ENCODE results near the gene FREM2. TPM values are rescaled to one million over a fixed set of nuclear protein-coding genes. Genes with fewer than 3 reads are reported as not detected.
A peak's percentile ranks its signal among the peaks of the same experiment; 100 is the strongest.

Gene FREM2
- total RNA-seq, 2 donors from 2014 or later = 12.5 to 17.9 TPM

DNA sequence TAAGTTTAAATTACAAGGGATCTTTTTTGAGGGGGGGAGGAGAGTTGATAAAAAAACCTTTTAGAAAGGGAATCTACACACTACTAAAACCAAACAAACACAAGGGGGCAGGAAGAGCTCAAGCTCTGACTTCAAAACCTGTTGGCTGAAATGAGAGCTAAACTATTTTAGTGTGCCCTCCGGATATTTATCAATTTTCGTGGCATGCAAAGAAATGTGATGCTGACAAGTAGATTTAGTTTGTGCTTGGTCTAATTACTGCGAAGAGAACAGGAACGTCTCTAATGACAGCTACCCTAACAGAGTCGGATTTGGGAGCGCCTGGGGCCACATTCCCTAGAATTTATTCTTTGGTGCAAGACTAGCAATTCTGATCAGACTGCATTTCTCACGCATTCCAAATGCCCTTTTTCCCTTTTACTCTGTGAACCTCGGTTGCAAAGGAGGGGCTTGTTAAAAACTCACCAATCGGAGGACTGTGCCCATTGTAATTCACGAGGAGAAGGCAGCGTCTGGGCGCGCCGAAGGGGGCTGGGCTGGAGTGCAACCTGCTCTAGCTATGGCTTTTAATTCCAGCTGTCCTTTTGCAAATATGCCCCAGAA lies 802 bp upstream of the FREM2 start:
- intact Hi-C loops (cut with DNase I) = no loop called here
- Histone ChIP-seq H3K4me1 (peaks cover 25% of the 10 kb centered on the region), H3K9me3 (no peaks in the 10 kb centered on the region), H3K27ac (peak overlapping the region in 3 of 4 donors; percentile 24 to 73 (median 29)), H3K27me3 (peaks cover 0 to 4% of the 10 kb centered on the region in 2 donors), H3K4me3 (peak overlapping the region; percentile 8 to 71), H3K36me3 (replicated peaks in 1 of 2; ENCODE audit: insufficient read depth in 1 of 2, low read depth in 2 of 2) (no peaks in the 10 kb centered on the region)
- peak; percentile 43 for ATAC-seq
- WGBS, 2 donors = 0 to 2% methylated on average over 14 of the region's 14 CpGs
- peak in 3 of 4 donors; percentile 18 to 49 (median 24) for DNase-seq
- TF ChIP-seq, protein P1, sequence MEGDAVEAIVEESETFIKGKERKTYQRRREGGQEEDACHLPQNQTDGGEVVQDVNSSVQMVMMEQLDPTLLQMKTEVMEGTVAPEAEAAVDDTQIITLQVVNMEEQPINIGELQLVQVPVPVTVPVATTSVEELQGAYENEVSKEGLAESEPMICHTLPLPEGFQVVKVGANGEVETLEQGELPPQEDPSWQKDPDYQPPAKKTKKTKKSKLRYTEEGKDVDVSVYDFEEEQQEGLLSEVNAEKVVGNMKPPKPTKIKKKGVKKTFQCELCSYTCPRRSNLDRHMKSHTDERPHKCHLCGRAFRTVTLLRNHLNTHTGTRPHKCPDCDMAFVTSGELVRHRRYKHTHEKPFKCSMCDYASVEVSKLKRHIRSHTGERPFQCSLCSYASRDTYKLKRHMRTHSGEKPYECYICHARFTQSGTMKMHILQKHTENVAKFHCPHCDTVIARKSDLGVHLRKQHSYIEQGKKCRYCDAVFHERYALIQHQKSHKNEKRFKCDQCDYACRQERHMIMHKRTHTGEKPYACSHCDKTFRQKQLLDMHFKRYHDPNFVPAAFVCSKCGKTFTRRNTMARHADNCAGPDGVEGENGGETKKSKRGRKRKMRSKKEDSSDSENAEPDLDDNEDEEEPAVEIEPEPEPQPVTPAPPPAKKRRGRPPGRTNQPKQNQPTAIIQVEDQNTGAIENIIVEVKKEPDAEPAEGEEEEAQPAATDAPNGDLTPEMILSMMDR (IDR thresholded peaks at IDR 0.05) = peak; percentile 16 to 68 (median 59)
- no peak for TF ChIP-seq POLR2A (IDR thresholded peaks at IDR 0.05)

DNA sequence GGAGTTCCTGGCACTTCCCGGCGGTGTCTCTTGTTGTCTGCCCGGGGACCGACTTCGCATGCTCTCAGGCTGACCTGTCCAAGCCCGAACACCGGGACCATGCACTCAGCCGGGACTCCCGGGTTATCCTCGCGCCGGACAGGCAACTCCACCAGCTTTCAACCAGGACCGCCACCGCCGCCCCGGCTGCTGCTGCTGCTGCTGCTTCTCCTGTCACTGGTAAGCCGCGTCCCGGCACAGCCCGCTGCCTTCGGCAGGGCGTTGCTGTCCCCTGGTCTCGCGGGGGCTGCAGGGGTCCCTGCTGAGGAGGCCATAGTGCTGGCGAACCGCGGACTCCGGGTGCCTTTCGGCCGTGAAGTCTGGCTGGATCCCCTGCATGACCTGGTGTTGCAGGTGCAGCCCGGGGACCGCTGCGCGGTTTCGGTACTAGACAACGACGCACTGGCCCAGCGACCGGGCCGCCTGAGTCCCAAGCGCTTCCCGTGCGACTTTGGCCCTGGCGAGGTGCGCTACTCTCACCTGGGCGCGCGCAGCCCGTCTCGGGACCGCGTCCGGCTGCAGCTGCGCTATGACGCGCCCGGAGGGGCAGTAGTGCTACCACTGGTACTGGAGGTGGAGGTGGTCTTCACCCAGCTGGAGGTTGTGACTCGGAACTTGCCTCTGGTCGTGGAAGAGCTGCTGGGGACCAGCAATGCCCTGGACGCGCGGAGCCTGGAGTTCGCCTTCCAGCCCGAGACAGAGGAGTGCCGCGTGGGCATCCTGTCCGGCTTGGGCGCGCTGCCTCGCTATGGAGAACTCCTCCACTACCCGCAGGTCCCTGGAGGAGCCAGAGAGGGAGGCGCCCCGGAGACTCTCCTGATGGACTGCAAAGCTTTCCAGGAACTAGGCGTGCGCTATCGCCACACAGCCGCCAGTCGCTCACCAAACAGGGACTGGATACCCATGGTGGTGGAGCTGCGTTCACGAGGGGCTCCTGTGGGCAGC lies 661 bp downstream of the FREM2 start:
- Histone ChIP-seq H3K36me3 (replicated peaks in 1 of 2; ENCODE audit: insufficient read depth in 1 of 2, low read depth in 2 of 2) (no peaks in the 10 kb centered on the region), H3K27ac (peak overlapping the region in 3 of 4 donors; percentile 24 to 73 (median 29)), H3K4me1 (peaks cover 25% of the 10 kb centered on the region), H3K4me3 (peak overlapping the region; percentile 30 to 71), H3K9me3 (no peaks in the 10 kb centered on the region), H3K27me3 (peaks cover 0 to 4% of the 10 kb centered on the region in 2 donors)
- TF ChIP-seq POLR2A (IDR thresholded peaks at IDR 0.05) = no peak
- TF ChIP-seq, protein P1 (IDR thresholded peaks at IDR 0.05) = no peak
- intact Hi-C loops (cut with DNase I) = no loop called here
- peak; percentile 25 to 44 (median 32) for DNase-seq
- ATAC-seq = peak; percentile 32
- 2 to 13% methylated on average over 3 to 78 of the region's 80 CpGs for WGBS, 2 donors

DNA sequence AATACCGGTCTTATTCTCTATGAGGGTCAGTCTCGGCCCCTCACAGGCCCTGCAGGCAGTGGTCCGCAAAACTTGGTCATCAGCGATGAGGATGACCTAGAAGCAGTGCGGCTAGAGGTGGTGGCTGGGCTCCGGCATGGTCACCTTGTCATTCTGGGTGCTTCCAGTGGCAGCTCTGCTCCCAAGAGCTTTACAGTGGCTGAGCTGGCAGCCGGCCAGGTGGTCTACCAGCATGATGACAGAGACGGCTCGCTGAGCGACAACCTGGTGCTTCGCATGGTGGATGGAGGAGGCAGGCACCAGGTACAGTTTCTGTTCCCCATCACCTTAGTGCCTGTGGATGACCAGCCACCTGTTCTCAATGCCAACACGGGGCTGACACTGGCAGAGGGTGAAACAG lies 1.8 kb downstream of the FREM2 start:
- Histone ChIP-seq H3K4me1 (peaks cover 25% of the 10 kb centered on the region), H3K4me3 (no peak overlapping the region), H3K27ac (no peak overlapping the region), H3K36me3 (replicated peaks in 1 of 2; ENCODE audit: insufficient read depth in 1 of 2, low read depth in 2 of 2) (no peaks in the 10 kb centered on the region), H3K9me3 (no peaks in the 10 kb centered on the region), H3K27me3 (peaks cover 0 to 4% of the 10 kb centered on the region in 2 donors)
- no peak for ATAC-seq
- 77 to 91% methylated on average over 8 to 12 of the region's 12 CpGs for WGBS, 2 donors
- no peak for TF ChIP-seq POLR2A (IDR thresholded peaks at IDR 0.05)
- TF ChIP-seq, protein P1 (IDR thresholded peaks at IDR 0.05) = no peak
- peak in 3 of 4 donors; percentile 19 to 26 (median 19) for DNase-seq
- intact Hi-C loops (cut with DNase I) = no loop called here

DNA sequence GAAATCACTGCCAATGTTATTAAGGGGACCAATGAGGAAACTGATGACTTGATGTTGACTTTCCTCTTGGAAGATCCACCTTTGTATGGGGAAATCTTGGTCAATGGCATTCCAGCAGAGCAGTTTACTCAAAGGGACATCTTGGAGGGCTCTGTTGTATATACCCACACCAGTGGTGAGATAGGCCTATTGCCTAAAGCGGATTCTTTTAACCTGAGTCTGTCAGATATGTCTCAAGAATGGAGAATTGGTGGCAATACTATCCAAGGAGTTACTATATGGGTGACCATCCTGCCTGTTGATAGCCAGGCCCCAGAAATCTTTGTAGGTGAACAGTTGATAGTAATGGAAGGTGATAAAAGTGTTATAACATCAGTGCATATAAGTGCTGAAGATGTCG lies 3.4 kb downstream of the FREM2 start:
- DNase-seq = no peak
- H3K27me3 ChIP-seq = peaks cover 0 to 4% of the 10 kb centered on the region in 2 donors
- H3K27ac ChIP-seq = no peak overlapping the region
- 88 to 98% methylated on average over 2 of the region's 2 CpGs for WGBS, 2 donors
- TF ChIP-seq, protein P1 (IDR thresholded peaks at IDR 0.05) = no peak
- no peak for TF ChIP-seq POLR2A (IDR thresholded peaks at IDR 0.05)
- intact Hi-C loops (cut with DNase I) = no loop called here
- H3K4me1 ChIP-seq = peaks cover 25% of the 10 kb centered on the region
- no peak for ATAC-seq
- no peaks in the 10 kb centered on the region for H3K9me3 ChIP-seq
- H3K36me3 ChIP-seq (replicated peaks in 1 of 2; ENCODE audit: insufficient read depth in 1 of 2, low read depth in 2 of 2) = no peaks in the 10 kb centered on the region
- no peak overlapping the region for H3K4me3 ChIP-seq

Data from body of pancreas (tissue), 4 donors.